C4-2B (cell line): ENCODE data around the gene ETV4.

Experiments used
- H3K27ac ChIP-seq: fragments of 450-650 bp; 2 replicates; pipeline ENCODE4 v1.5.1; 2017
- ZFX ChIP-seq: fragments of 450-650 bp; IDR thresholded peaks from 2 replicates; pipeline ENCODE4 v1.6.1; 2017
- TF ChIP-seq, protein P1 (sequence below): fragments of 450-650 bp; conservative IDR thresholded peaks from 2 replicates; pipeline ENCODE4 v1.5.1; 2017; ENCODE audit warnings: mild to moderate bottlenecking

Gene ETV4

DNA sequence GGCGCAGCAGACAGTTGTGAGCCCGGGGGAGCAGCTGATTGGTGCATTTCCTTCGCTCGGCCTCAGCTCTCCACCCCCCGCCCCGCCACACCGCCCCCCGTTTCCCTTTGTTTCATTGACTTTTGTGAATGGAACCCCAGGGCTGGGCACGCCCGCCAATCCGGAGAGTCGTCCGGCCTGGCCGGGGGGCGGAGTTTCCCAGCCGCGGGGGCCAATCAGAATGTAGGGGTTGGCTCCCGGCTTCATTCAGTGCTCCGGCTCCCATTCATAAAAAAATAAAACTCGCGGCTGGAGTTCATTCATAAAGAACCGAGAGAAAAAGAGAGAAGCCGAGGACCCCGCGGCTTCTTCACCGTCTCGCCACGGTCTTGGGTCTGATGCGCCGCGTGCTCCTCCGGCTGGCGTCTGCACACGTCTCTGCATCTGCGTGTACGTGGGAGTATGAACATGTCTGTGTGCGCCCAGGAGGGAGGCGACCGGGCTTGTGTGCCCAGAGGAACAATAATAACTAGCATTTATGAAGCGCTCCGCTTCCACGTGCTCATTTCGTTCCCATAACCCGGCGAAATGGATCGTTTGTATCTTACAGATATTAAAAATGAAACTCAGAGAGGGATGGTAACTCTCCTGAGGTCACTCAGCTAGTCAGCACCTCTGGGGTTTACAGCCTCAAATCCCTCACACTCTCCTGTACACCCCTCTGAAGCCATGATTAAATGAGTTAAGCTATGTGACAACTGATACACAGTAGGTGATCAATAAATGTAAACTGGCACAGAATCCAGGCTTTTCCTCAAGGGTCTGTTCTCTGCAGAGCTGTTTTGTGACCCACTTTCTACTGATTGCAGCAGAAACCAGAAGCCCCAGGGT lies at the start of gene ETV4:
TSS of gene ETV4 (minus strand) at position 22 of the 870 bp plus-strand sequence. CDS start 723 bp downstream, outside the sequence.
- H3K27ac ChIP-seq = no peak within 1 kb of the TSS
- TF ChIP-seq, protein P1, sequence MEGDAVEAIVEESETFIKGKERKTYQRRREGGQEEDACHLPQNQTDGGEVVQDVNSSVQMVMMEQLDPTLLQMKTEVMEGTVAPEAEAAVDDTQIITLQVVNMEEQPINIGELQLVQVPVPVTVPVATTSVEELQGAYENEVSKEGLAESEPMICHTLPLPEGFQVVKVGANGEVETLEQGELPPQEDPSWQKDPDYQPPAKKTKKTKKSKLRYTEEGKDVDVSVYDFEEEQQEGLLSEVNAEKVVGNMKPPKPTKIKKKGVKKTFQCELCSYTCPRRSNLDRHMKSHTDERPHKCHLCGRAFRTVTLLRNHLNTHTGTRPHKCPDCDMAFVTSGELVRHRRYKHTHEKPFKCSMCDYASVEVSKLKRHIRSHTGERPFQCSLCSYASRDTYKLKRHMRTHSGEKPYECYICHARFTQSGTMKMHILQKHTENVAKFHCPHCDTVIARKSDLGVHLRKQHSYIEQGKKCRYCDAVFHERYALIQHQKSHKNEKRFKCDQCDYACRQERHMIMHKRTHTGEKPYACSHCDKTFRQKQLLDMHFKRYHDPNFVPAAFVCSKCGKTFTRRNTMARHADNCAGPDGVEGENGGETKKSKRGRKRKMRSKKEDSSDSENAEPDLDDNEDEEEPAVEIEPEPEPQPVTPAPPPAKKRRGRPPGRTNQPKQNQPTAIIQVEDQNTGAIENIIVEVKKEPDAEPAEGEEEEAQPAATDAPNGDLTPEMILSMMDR = no peak
- no peak for TF ChIP-seq ZFX

DNA sequence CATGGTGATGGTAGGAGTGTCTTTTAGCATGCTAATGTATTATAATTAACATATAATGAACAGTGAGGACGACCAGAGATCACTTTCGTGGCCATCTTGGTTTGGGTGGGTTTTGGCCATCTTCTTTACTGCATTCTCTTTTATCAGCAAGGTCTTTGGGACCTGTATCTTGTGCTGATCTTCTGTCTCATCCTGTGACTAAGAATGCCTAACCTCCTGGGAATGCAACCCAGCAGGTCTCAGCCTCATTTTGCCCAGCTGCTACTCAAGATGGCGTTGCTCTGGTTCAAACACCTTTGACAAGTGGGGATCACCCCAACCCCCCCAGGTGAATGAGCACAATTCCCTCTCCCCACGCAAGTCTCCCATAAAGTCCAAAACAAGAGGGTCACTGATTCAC lies 49.3 kb upstream of the ETV4 start:
- TF ChIP-seq, protein P1 = no peak
- no peak for TF ChIP-seq ZFX
- no peak overlapping the region for H3K27ac ChIP-seq

GRCh38 chr17:43591779-43592562 lies 45.8 kb upstream of the ETV4 start:
- TF ChIP-seq, protein P1 = no peak
- TF ChIP-seq ZFX = no peak
- H3K27ac ChIP-seq = no peak overlapping the region

DNA sequence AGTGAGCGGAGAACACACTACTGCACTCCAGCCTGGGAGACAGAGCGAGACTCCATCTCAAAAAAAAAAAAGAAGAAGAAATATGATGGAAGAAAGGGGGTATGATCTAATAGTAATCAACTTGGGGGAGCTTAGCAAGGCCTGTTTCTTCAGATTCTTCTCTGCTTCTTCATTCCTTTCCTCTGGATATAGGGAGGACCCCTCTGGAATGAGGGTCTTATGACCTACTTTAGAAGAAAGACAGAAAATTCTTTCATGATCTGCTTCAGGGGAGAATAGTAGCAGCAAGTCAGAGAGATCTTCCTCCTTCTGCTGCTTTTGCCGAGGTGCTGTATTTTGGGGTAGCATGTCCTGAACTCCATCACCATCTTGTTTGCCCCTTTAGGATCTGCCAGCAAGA lies 44.9 kb upstream of the ETV4 start:
- H3K27ac ChIP-seq = no peak overlapping the region
- TF ChIP-seq, protein P1 = no peak
- TF ChIP-seq ZFX = no peak

DNA sequence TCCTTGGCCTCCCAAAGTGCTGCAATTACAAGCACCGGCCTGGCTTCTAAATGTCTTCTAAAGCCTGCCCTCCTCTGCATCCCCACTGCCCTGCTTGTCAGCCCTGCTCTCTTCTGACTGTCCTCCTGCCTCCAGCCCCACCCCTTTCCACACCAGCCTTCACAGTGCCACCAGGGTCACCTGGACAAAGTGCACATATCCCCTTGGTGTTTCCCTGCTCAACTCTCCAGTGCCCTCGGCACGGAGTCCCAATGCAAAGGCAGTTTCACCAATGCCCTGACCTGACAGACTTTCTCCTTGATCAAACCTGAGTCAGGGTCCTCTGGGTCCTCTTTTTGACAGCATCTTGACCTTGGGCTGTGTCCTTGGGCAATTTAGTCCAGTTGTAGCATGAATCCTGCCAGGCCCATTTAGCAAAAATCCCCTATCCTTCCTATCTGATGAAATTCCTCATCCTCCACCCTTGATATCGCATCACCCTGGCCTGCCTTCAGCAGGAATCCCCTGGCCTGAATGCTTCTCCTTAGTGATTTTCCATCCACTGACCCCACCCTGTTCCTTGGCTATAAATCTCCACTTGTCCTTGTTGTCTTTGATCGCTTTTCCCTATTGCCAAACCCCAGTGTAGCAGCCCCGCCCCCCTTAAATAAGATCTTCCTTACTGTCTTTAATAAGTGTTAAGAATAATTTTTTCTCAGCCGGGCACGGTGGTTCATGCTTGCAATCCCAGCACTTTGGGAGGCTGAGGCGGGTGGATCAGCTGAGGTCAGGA lies 42.7 kb upstream of the ETV4 start:
- TF ChIP-seq ZFX = no peak; the same call in 1 of the 2 replicates
- TF ChIP-seq, protein P1 = no peak

DNA sequence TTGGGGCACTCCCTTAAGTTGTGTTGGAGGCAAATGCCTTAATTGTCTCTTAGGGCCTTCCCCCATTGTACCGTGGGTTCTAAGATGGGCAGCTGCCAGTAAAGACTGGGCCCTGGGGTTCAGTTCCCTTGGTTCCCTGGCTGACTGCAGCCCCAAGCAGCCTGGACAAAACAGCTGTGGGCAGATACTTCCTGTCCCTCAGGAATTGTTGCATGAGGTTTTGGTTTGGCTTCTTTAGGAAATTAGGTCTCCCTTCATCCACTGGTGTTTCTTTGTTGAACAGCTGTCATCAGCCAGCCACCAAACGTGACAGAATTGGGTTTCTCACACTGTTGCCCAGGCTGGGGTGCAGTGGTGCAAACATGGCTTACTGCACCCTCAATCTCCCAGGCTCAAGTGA lies 42.0 kb upstream of the ETV4 start:
- TF ChIP-seq ZFX = no peak
- TF ChIP-seq, protein P1 = no peak
- H3K27ac ChIP-seq = no peak overlapping the region

More for the DNA sequence above, 42.7 kb upstream of the ETV4 start:
- no peak overlapping the region for H3K27ac ChIP-seq
